NCI-H748 treated with DMSO at 0.1 percent for 48 hours (cell line): ENCODE results near the gene PANX2.

Experiments used
- DNase-seq: peaks from one replicate; lab custom pipeline; 2025; lab: John Stamatoyannopoulos, UW

The PANX2 gene

GRCh38 chr22:50171319-50171964 is 911 bp downstream of the PANX2 start:
- no peak for DNase-seq

- DNase-seq: no peak
These were observed 1.5 kb downstream of the PANX2 start for GRCh38 chr22:50171965-50172421.

DNA sequence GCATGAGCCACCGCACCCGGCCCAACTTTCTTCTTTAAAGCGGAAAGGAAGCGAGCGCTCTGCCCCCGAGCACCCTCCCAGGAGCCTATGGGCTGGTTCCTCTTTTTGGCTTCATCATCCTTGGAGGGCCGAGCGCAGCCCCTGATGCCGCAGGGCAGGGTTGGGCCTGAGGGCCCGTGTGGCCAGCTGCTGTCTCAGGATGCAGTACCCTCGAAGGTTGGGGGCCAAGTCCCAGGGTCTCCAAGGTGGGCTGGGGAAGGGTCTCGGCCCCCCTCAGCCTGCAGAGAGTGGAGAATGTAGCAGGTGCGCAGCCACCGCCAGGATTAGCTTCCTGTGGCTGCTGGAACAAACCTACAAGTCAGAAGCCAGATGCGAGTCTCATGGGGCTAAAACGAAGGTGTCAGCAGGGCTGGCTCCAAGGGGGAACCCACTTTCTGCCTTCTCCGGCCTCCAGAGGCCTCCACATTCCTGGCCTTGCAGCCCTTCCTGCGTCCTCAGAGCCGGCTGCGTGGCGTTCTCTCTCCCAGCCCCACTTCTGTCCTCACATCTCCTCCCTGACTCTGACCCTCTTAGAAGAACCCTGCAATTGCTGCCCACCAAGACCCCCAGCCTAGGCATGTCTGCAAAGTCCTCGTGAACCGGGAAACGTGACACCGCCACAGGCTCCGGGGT is 2.9 kb downstream of the PANX2 start:
- no peak for DNase-seq

- no peak for DNase-seq
These were observed 3.4 kb downstream of the PANX2 start for GRCh38 chr22:50173983-50174355.

DNA sequence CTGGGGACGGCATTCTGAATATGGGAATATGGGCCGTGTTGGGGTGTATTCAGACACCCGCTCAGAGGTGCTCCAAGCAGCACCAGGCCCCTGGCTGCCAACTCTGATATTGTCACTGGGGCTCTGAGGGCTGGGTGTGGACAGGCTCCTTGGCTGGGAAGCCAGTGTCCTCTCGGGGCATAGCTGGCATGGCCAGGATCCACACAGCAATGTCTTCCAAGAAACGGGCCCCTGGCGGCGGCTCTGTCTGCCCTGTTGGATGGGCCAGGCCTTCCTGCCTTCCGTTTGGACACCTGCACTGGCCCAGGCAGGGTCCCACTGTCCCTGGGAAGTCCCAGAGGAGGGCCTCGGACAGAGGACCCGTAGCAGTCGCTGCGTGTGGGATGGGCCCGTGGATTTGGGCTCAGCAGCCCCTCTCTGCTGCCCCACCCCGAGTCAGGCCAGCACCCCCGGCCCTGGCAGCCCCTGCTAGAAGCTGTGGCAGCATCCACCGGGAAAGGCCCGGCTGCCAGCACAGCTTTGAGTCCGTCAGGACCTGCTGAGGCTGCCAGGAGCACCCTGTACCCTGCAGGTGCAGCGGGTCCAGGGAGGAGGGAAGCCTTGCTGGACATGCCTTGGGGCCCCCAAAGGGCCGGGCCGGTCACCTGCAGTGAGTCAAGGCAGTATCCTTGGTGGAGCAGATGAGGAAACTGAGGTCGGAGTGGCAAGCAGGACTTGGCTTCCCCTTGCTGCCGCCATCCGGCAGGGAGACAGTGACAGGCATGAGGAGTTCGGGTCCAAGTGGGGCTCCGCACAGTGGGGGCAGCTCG is 4.1 kb downstream of the PANX2 start:
- DNase-seq: no peak

DNA sequence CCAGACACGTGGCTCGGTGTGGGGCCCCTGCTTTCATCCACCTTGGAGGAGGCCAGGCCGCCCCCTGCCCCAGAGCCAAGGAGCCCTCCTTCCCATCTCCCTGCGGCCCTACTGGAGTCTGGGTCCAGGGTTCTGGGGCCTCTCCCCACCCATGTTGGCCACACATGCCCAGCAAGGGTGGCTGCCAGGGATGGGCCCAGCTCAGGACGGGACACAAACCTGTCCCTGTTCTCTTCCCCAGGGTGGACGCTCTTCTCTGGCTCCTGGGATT is 4.6 kb downstream of the PANX2 start:
- no peak for DNase-seq

- no peak for DNase-seq
These were observed 5.7 kb downstream of the PANX2 start for GRCh38 chr22:50175921-50176849.

GRCh38 chr22:50176850-50177536 is 6.5 kb downstream of the PANX2 start:
- DNase-seq: no peak

GRCh38 chr22:50177537-50178470 is 7.3 kb downstream of the PANX2 start:
- no peak for DNase-seq

DNA sequence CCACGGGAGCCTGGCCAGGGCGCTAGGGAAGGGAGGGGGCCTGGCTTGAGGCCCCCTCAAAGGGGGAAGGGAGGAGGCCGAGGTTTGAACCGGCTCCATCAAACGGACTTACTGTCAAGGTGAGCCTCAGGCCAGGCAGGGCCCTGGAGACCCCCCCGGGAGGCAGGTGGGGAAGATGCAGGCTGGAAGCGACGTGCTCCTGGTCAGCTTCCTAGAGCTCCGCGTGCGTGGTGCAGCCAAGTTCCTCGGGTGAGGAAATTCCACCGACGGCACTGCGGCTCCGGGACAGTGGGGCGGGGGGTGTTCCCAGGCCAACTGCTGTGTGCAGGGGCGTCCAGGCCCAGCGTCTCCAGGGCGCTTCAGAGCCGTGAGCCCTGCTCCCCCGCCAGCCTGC is 7.9 kb downstream of the PANX2 start:
- no peak for DNase-seq

DNA sequence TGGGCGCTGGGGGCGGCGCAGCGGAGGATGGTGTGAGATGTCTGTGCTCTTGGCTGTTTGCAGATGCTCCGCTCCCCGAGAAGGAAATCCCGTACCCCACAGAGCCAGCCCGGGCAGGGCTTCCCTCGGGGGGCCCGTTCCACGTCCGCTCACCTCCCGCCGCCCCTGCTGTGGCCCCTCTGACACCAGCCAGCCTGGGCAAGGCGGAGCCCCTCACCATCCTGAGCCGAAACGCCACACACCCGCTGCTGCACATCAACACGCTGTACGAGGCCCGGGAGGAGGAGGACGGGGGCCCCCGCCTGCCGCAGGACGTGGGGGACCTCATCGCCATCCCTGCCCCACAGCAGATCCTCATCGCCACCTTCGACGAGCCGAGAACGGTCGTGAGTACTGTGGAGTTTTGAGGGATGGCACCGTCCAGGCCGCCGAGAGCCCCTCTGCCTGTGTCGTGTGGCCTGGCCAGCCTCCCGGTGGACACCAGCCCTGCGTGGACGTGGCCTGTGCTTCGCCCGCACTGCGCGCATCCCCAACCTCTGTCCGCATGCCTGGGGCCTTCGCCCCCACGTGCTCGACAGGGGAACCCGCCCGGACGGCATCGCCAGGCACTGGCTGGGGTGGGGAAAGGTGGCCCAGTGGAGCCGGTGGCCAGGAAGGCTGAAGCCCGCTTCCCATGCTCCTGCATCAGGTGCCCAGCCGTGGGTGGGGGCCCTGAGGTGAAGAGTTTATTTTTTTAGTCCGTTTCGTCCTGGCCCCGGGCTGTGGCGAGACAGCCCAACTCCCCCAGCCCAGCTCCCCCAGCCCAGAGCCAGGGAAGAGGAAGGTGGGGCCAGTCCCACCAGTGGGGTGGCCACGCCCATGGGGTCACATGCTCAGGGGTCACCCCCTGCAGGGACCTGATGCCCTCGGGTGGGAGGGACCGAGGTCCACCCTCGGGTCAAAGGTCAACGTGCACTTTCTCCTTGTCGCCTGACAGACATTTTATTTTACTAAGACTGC is 8.6 kb downstream of the PANX2 start:
- no peak for DNase-seq

- DNase-seq: no peak
These were observed 9.6 kb downstream of the PANX2 start for GRCh38 chr22:50179937-50180726.

DNA sequence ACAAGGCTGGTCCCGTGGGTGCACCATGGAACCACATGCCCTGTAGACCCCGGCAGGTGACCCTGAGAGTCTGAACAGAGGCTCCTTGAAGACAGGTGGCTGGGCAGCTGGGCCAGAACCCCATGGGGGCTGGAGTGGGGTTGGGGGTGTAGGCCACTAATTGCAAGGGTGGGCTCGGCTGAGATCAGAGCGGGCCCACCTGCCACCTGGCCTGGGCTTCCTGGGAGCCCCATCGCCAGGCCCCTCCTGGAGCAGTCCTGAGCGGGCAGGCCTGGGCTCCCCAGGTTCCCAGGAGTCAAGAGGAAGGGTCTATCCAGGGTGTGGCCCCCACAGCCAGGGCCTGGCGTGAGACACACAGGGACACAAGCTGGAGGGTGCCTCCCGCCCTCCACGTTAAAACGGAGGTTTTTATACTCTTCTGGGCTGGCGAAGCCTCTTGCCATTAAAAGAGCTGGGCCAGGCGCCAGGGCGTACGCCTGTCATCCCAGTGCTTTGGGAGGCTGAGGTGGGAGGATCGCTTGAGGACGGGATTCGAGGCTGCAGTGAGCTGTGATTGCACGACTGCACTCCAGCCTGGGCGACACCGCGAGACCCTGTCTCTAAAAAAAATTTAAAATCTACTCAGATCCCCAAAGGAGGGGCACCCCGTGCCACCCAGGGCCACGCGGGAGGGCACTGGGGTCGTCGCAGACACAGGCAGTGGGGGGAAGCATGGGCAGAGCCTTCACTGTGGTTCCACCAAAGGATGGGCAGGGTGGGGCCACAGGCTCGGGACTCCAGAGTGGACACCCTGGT is 10.4 kb downstream of the PANX2 start:
- no peak for DNase-seq

DNA sequence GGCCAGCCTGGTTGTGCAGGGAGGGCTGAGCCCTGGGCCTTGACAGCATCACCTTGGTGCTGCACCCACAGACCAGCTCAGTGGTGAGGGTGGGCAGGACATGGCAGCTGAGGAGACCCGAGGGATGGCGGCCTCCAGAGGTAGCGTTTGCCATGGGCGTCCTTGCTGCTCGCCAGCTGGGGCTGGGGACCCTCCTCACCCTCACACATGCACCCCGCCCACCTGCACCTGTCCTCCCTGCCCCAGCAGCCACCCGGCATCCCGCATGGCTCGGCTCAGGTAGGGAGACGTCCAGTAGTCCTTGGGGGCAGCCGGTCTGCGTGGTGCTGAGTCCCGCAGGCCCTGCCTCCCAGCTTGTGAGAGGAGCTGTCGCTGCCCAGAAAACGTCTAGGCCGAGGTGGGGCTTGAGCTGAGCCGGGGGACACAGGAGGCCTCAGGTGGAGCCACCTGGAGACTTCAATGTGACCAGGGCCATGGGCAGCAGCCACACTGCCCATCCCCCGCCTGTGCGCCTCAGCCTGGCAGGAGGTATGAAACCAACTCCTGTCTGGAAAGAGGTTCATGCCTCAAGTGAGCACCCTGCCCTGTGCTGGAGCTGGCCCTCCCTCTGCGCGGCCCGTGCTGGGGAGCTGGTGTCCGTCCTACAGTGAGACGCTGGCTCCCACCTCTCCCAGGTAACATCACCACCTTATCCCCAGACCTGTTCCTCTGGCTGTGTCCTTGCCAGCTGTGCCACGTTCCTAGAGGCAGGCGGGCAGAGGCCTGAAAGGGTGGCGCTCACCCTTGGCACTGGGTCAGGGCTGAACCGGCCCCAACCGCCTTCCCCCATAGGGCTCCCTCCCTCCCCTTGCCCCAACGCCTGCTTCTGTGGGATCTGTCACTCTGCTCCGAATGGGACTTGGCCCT is 11.9 kb downstream of the PANX2 start:
- DNase-seq: no peak

- DNase-seq: no peak
These were observed 12.8 kb downstream of the PANX2 start for GRCh38 chr22:50183141-50183971.
